Hepatocyte (in vitro differentiated cells): ENCODE results near the gene SATB2. TPM values are rescaled to one million over a fixed set of nuclear protein-coding genes. Genes with fewer than 3 reads are reported as not detected.

Experiments
- DNase-seq: peaks from one replicate; pipeline ENCODE4 v3.0.0-alpha.2; 2016; ENCODE audit warnings: low spot score
- H2AFZ ChIP-seq: fragments of 200-600 bp; sonication (generic); 2 replicates; pipeline ENCODE4 v1.6.0; 2016; ENCODE audit warnings: antibody characterized with exemption, mild to moderate bottlenecking
- H3K27ac ChIP-seq: fragments of 200-600 bp; sonication (generic); 2 replicates; pipeline ENCODE4 v1.5.1; 2016; ENCODE audit warnings: mild to moderate bottlenecking
- H3K27me3 ChIP-seq: fragments of 200-600 bp; sonication (generic); 2 replicates; pipeline ENCODE4 v1.6.1; 2016
- H3K36me3 ChIP-seq: fragments of 200-600 bp; sonication (generic); replicated peaks from 2 replicates; pipeline ENCODE4 v1.5.1; 2016; ENCODE audit warnings: low read depth; ENCODE audit not compliant: insufficient read depth
- H3K4me1 ChIP-seq: fragments of 200-600 bp; sonication (generic); 2 replicates; pipeline ENCODE4 v1.5.1; 2016; ENCODE audit warnings: mild to moderate bottlenecking, moderate library complexity; ENCODE audit not compliant: insufficient read depth
- H3K4me2 ChIP-seq: fragments of 200-600 bp; sonication (generic); 2 replicates; pipeline ENCODE4 v1.6.0; 2016
- H3K4me3 ChIP-seq: fragments of 200-600 bp; sonication (generic); 2 replicates; pipeline ENCODE4 v1.5.1; 2016; ENCODE audit warnings: mild to moderate bottlenecking
- H3K79me2 ChIP-seq: fragments of 200-600 bp; sonication (generic); 2 replicates; pipeline ENCODE4 v1.6.0; 2017; ENCODE audit warnings: mild to moderate bottlenecking
- H3K9me2 ChIP-seq: fragments of 200-600 bp; sonication (generic); replicated peaks from 2 replicates; pipeline ENCODE4 v1.6.0; 2017; ENCODE audit warnings: mild to moderate bottlenecking; ENCODE audit not compliant: insufficient read depth
- H3K9me3 ChIP-seq: fragments of 200-600 bp; sonication (generic); 2 replicates; pipeline ENCODE4 v1.5.1; 2016; ENCODE audit warnings: low read depth, mild to moderate bottlenecking
- H4K20me1 ChIP-seq: fragments of 200-600 bp; sonication (generic); 2 replicates; pipeline ENCODE4 v1.6.0; 2016; ENCODE audit warnings: mild to moderate bottlenecking; ENCODE audit not compliant: insufficient read depth, poor library complexity, severe bottlenecking
- EZH2 ChIP-seq: fragments of 200-600 bp; sonication (generic); IDR thresholded peaks from 2 replicates; pipeline ENCODE4 v1.6.1; 2016; ENCODE audit warnings: antibody characterized with exemption, mild to moderate bottlenecking, borderline replicate concordance
- EZH2phosphoT487 ChIP-seq: fragments of 200-600 bp; sonication (generic); IDR thresholded peaks from one replicate; pipeline ENCODE4 v1.6.1; 2018; ENCODE audit warnings: antibody characterized with exemption, mild to moderate bottlenecking, low read depth, moderate library complexity; ENCODE audit not compliant: unreplicated experiment, severe bottlenecking
- WGBS: methylation state at CpG from one replicate; pipeline ENCODE4 v1.1.6; 2016; ENCODE audit warnings: low lambda C conversion rate; ENCODE audit errors: missing lambda C conversion rate; 5-methylcytosine and 5-hydroxymethylcytosine counted together
- polyA plus RNA-seq: library from polyadenylated mRNA; unstranded; fragments of >200 nt; fragmentation: Nextera tagmentation; extraction: Ambion mirVana; gene quantifications from 2 replicates; pipeline ENCODE4 v1.2.1, GENCODE V29; 2016
- total RNA-seq: library from RNA; depleted of rRNA; stranded (reverse); fragments of >200 nt; gene quantifications from 2 replicates; pipeline ENCODE4 v1.2.3, GENCODE V29; 2014
- TF ChIP-seq, protein P1 (sequence below): fragments of 200-600 bp; sonication (generic); IDR thresholded peaks from 2 replicates; pipeline ENCODE4 v1.5.1; 2016; ENCODE audit warnings: antibody characterized with exemption, mild to moderate bottlenecking; ENCODE audit not compliant: poor library complexity

Gene SATB2
- total and polyA plus RNA-seq, 2 experiments from 2014 or later, result 1.9 to 8.7 TPM

DNA sequence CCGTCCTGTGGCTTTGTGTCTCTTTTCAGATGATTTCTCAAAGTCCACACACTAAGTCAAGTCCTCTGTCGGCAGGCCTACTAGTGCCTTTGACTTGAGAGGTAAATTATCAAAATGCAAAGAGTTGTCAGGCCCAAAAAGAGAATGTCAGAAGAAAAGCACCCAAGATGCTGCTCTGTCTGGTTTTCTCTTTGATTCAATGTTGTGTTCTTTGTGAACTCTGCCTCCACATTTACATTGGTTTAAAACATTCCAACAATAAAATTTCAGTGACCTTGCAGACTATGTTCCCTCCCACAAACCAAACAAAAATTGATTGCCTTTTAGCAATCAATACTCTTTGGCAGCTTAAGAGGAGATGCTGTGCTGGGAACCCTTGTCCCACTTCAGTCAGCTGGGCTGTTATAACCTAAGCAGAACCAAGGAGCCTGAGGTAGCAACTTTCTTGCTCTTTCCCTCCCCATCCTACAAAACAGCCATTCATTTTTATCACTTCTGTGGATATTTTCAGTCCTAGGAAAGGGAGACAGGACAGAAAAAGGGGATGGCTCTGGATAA, 19.6 kb upstream of the SATB2 start:
- H3K9me3 ChIP-seq, result no peaks in the 10 kb centered on the region
- no peaks in the 10 kb centered on the region for H3K36me3 ChIP-seq
- TF ChIP-seq EZH2phosphoT487, result no peak
- TF ChIP-seq, protein P1, sequence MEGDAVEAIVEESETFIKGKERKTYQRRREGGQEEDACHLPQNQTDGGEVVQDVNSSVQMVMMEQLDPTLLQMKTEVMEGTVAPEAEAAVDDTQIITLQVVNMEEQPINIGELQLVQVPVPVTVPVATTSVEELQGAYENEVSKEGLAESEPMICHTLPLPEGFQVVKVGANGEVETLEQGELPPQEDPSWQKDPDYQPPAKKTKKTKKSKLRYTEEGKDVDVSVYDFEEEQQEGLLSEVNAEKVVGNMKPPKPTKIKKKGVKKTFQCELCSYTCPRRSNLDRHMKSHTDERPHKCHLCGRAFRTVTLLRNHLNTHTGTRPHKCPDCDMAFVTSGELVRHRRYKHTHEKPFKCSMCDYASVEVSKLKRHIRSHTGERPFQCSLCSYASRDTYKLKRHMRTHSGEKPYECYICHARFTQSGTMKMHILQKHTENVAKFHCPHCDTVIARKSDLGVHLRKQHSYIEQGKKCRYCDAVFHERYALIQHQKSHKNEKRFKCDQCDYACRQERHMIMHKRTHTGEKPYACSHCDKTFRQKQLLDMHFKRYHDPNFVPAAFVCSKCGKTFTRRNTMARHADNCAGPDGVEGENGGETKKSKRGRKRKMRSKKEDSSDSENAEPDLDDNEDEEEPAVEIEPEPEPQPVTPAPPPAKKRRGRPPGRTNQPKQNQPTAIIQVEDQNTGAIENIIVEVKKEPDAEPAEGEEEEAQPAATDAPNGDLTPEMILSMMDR, result no peak
- no peak for TF ChIP-seq EZH2
- no peak overlapping the region for H3K4me2 ChIP-seq
- H3K9me2 ChIP-seq, result no peaks in the 10 kb centered on the region
- H3K27ac ChIP-seq, result no peak overlapping the region
- H3K4me1 ChIP-seq, result no peaks in the 10 kb centered on the region
- peaks cover 26% of the 10 kb centered on the region for H3K27me3 ChIP-seq
- no peaks in the 10 kb centered on the region for H4K20me1 ChIP-seq
- DNase-seq, result no peak
- H3K79me2 ChIP-seq, result no peaks in the 10 kb centered on the region
- no peak overlapping the region for H2AFZ ChIP-seq
- no peak overlapping the region for H3K4me3 ChIP-seq
- WGBS, result 76% methylated on average over 2 of the region's 2 CpGs

DNA sequence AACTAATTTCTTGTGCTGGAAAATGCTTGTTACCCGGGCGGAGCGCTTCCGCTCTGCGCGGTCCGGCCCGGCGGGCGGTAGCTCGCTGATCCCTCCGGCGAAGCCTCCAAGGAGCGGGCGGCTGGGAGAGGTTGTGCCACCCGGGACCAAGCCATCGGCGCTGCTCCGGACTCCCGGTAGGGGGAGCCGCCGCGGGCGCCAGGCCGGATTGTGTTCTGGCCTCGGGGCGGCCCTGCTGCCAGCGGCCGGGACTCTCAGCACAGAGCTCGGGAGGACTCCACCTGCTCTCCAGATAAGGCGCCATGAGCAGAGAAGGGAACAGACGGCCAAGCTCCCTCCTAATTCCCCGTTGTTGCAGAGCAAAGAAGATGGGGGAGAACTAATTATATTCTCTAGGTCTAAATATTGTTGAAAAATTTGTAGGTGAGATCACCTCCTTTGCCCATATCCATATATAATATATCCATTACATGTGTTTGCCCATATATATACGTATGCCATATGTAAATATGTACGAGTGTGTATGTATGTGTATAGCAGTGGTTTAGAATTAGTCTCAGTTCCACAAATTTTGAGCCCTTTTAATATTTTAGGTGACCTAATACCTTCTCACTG, 13.8 kb upstream of the SATB2 start:
- peak overlapping the region; percentile 21 for H3K4me3 ChIP-seq
- peak overlapping the region; percentile 90 for H3K4me2 ChIP-seq
- 5% methylated on average over 32 of the region's 35 CpGs for WGBS
- H3K27me3 ChIP-seq, result peaks cover 84% of the 10 kb centered on the region
- no peaks in the 10 kb centered on the region for H3K9me3 ChIP-seq
- no peaks in the 10 kb centered on the region for H3K36me3 ChIP-seq
- TF ChIP-seq EZH2, result no peak
- no peak for TF ChIP-seq EZH2phosphoT487
- TF ChIP-seq, protein P1, result peak; percentile 70
- H4K20me1 ChIP-seq, result no peaks in the 10 kb centered on the region
- H3K9me2 ChIP-seq, result no peaks in the 10 kb centered on the region
- DNase-seq, result peak; percentile 86
- H3K4me1 ChIP-seq, result peaks cover 15% of the 10 kb centered on the region
- H3K27ac ChIP-seq, result no peak overlapping the region
- no peaks in the 10 kb centered on the region for H3K79me2 ChIP-seq
- H2AFZ ChIP-seq, result peak overlapping the region; percentile 28

DNA sequence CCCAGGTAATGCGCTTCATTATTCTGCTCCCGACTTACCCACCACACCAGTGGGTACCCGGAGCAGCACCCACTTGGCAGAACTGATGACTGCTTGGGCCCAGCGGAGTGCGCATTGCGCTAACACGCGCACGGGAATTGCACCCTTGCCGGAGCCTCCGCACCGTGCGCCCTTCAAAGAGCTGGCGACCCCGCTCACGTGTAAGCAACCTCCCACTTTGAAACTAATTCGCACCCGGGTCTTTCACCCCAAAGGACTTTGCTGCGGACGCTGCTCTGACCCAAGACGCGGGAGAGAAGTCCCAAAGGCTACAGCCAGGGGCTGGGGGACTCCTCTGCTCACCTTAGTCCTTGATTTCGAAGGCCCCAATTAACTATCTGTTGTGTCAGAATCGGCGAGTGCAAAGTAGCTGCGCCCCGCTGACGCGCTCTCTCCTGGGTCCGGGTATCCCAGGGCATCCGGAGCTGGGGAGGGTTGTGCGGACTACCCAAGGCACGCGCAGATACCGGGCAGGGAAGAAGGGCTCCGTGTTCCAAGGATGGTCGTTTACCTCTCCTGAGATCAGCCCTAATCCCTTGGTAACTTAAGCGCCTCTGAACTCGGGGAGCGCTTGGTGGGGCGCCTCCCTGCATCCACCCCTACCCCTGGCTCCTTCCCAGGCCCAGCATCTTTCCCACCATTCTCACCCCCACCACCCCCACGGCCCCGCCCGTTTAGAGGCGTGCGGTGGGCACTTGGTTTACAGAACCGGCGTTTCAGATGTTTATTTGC, 13.1 kb upstream of the SATB2 start:
- H4K20me1 ChIP-seq, result no peaks in the 10 kb centered on the region
- peaks cover 91% of the 10 kb centered on the region for H3K27me3 ChIP-seq
- H3K4me1 ChIP-seq, result peaks cover 15% of the 10 kb centered on the region
- 2% methylated on average over 47 of the region's 48 CpGs for WGBS
- H2AFZ ChIP-seq, result peak overlapping the region; percentile 28
- DNase-seq, result no peak
- H3K4me3 ChIP-seq, result peak overlapping the region; percentile 21
- H3K9me3 ChIP-seq, result no peaks in the 10 kb centered on the region
- peak overlapping the region; percentile 90 for H3K4me2 ChIP-seq
- H3K79me2 ChIP-seq, result no peaks in the 10 kb centered on the region
- H3K9me2 ChIP-seq, result no peaks in the 10 kb centered on the region
- no peak for TF ChIP-seq EZH2phosphoT487
- TF ChIP-seq EZH2, result peak; percentile 45
- TF ChIP-seq, protein P1, result no peak
- H3K36me3 ChIP-seq, result no peaks in the 10 kb centered on the region
- H3K27ac ChIP-seq, result no peak overlapping the region
